CD4-positive, alpha-beta memory T cell (primary cell): ENCODE results near the gene ANXA8L1. TPM values are rescaled to one million over a fixed set of nuclear protein-coding genes. Genes with fewer than 3 reads are reported as not detected.
"Not testable (repeated sequence)": the region's sequence is repeated elsewhere in the genome, so short reads cannot be mapped to it uniquely, and the experiment has no call there.

ENCODE experiments used
- CTCF ChIA-PET: fragments of 350-600 bp; sonication (Branson Sonifier 250); formaldehyde crosslinking; loops from one replicate; lab custom pipeline; 2021; ENCODE audit warnings: inconsistent platforms; ENCODE audit not compliant: partially characterized antibody; lab: Charles Lee
- POLR2A ChIA-PET: fragments of 350-600 bp; sonication (Branson Sonifier 250); formaldehyde crosslinking; loops from one replicate; lab custom pipeline; 2021; ENCODE audit not compliant: partially characterized antibody; lab: Charles Lee
- DNase-seq, 5 donors: peaks; one replicate each; pipeline versions ENCODE4 v3.0.0 to v3.0.0-alpha.2; 2020 to 2022; ENCODE audit warnings: mixed read lengths in 1 of 5
- H3K27ac ChIP-seq: one replicate; pipeline ENCODE4 v1.7.0; 2013; ENCODE audit warnings: low read depth, low read length
- H3K27me3 ChIP-seq: 2 replicates; pipeline ENCODE4 v1.7.0; 2013; ENCODE audit warnings: mild to moderate bottlenecking, low read length, moderate library complexity; ENCODE audit not compliant: insufficient read depth
- H3K36me3 ChIP-seq: 2 replicates; pipeline ENCODE4 v1.7.0; 2013; ENCODE audit warnings: mild to moderate bottlenecking, low read length, moderate library complexity; ENCODE audit not compliant: insufficient read depth
- H3K4me1 ChIP-seq: 2 replicates; pipeline ENCODE4 v1.7.0; 2013; ENCODE audit warnings: mild to moderate bottlenecking, low read length, moderate library complexity; ENCODE audit not compliant: insufficient read depth
- H3K4me3 ChIP-seq, 2 donors: one replicate each; pipeline ENCODE4 v1.7.0; 2013; ENCODE audit warnings: low read length in 2 of 2, mild to moderate bottlenecking in 1 of 2
- H3K9me3 ChIP-seq, 2 donors: one replicate each; pipeline ENCODE4 v1.7.0; 2013; ENCODE audit warnings: low read length in 2 of 2, control low read depth in 1 of 2; ENCODE audit not compliant: control insufficient read depth in 1 of 2
- H3K27ac Mint-ChIP-seq, 7 donors: one replicate each; pipeline ENCODE4 v1.8.0; 2020 to 2021; ENCODE audit warnings: mixed read lengths in 7 of 7, mild to moderate bottlenecking in 6 of 7, inconsistent platforms in 3 of 7, moderate library complexity in 3 of 7
- H3K27me3 Mint-ChIP-seq, 2 donors: one replicate each; pipeline ENCODE4 v1.8.0; 2020 to 2021; ENCODE audit warnings: mixed read lengths in 2 of 2
- H3K36me3 Mint-ChIP-seq, 2 donors: one replicate each; pipeline ENCODE4 v1.8.0; 2020 to 2021; ENCODE audit warnings: mixed read lengths in 2 of 2, inconsistent platforms in 1 of 2, mild to moderate bottlenecking in 1 of 2
- H3K4me1 Mint-ChIP-seq, 4 donors: one replicate each; pipeline ENCODE4 v1.8.0; 2020 to 2021; ENCODE audit warnings: mixed read lengths in 4 of 4, mild to moderate bottlenecking in 1 of 4
- H3K4me3 Mint-ChIP-seq, 8 donors: one replicate each; pipeline ENCODE4 v1.8.0; 2020 to 2021; ENCODE audit warnings: mixed read lengths in 8 of 8, mild to moderate bottlenecking in 7 of 8, moderate library complexity in 6 of 8, inconsistent platforms in 3 of 8
- H3K9me3 Mint-ChIP-seq, 8 donors: one replicate each; pipeline ENCODE4 v1.8.0; 2020 to 2021; ENCODE audit warnings: mixed read lengths in 8 of 8, mild to moderate bottlenecking in 5 of 8, inconsistent platforms in 3 of 8, moderate library complexity in 1 of 8
- intact Hi-C: fragments of 100-400 bp; cut with micrococcal nuclease; formaldehyde crosslinking; loops from one replicate; pipeline ENCODE4 v1.15.1; 2023
- polyA plus RNA-seq, 2 donors: library from polyadenylated mRNA; unstranded; fragments of 300-500 nt; fragmentation: Illumina TruSeq; gene quantifications; one replicate each; pipeline ENCODE4 v1.2.3, GENCODE V29; 2021
- total RNA-seq, 2 experiments: library from RNA; stranded (reverse); gene quantifications; one replicate each; pipeline ENCODE4 v1.2.3, GENCODE V29; 2021

Gene ANXA8L1
- total and polyA plus RNA-seq, 4 experiments from 2014 or later = not detected

DNA sequence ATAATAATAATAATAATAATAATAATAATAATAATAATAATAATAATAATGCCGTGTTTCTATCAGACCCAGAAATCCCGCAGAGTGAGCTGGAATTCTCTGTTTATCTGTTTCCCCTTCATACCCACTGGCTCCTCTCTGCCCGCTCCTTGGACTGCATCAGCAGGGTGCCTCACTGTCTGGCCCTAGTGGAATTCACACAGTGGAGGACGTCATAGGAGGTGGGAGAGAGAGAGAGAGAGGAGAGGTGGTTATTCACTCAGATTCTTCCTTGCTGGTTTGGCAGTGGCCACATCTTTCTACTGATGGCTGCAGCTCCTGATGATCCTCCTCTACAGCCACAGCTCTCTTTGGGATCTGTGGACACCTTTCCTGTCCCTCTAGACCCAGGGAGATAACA lies 10.1 kb upstream of the ANXA8L1 start:
- H3K27me3 ChIP-seq, H3K36me3 ChIP-seq, H3K36me3 Mint-ChIP-seq, H3K4me3 ChIP-seq, POLR2A ChIA-PET, H3K9me3 ChIP-seq, H3K27me3 Mint-ChIP-seq, H3K4me1 Mint-ChIP-seq, H3K9me3 Mint-ChIP-seq, H3K27ac Mint-ChIP-seq, H3K4me3 Mint-ChIP-seq, DNase-seq, H3K4me1 ChIP-seq, CTCF ChIA-PET, H3K27ac ChIP-seq, intact Hi-C loops: not testable (repeated sequence)

GRCh38 chr10:46367209-46367608 lies 8.4 kb upstream of the ANXA8L1 start:
- H3K27ac Mint-ChIP-seq, H3K4me1 Mint-ChIP-seq: not testable (repeated sequence)

DNA sequence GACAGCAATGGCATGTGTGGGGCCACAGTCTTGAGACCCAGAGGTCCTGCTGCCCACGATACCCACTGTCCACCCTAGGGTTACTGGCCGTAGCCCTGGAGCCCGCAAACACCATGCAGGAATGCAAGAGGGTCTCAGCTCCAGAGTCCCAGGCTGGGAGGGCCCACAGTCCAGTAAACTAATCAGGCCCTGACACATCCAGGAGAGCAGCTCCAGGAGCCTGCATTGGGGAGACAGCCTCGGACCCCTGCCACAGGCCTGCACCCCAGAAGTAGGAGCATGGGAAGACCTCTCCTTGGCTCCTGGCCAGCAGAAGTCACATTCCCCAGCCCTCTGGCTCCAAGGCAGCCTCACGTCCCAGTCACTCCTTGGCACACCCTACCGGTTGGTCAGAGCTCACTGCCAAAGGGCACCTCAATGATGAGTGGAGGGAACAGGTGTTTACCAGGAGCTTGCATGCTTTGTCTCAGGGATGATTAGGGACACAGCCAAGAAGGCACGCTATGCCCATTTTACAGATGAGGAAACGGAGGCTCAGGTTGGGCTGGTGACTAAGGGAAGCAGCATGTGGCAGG lies 7.8 kb upstream of the ANXA8L1 start:
- H3K4me3 Mint-ChIP-seq, intact Hi-C loops, H3K27me3 ChIP-seq, POLR2A ChIA-PET, H3K36me3 ChIP-seq, DNase-seq, H3K9me3 Mint-ChIP-seq, H3K27ac ChIP-seq, H3K4me1 ChIP-seq, H3K27me3 Mint-ChIP-seq, H3K9me3 ChIP-seq, H3K4me3 ChIP-seq, H3K27ac Mint-ChIP-seq, H3K4me1 Mint-ChIP-seq, H3K36me3 Mint-ChIP-seq: not testable (repeated sequence)
- CTCF ChIA-PET = interaction anchor here (0.7 kb wide), 1 partner anchor 73 kb away, joined by 3 read pairs; no protein-coding TSS in a partner anchor

More at GRCh38 chr10:46367209-46367608, 8.4 kb upstream of the ANXA8L1 start:
- H3K4me3 Mint-ChIP-seq, H3K36me3 ChIP-seq, H3K36me3 Mint-ChIP-seq, intact Hi-C loops, H3K27ac ChIP-seq, H3K9me3 ChIP-seq, CTCF ChIA-PET, H3K4me3 ChIP-seq, DNase-seq, H3K4me1 ChIP-seq, POLR2A ChIA-PET, H3K27me3 ChIP-seq, H3K27me3 Mint-ChIP-seq, H3K9me3 Mint-ChIP-seq: not testable (repeated sequence)

DNA sequence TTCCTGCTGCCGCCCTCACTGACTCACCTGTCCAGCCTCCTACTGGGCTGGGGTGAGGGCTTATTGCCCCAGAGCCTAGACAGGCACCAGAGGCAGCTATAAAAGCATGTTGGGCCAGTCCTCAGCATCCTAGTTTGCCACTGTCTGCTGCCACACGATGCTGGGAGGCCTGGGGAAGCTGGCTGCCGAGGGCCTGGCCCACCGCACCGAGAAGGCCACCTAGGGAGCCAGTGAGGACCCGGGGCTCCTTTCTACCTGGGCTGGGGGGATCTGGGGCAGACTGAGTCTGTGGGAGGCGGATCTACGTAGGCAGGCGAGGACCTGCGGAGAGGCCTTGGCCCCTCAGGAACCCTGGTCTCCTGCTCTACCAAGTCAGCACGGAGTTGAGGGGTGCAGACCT lies 6.6 kb upstream of the ANXA8L1 start:
- H3K27me3 Mint-ChIP-seq, H3K4me3 ChIP-seq, H3K36me3 Mint-ChIP-seq, H3K4me1 ChIP-seq, H3K36me3 ChIP-seq, intact Hi-C loops, CTCF ChIA-PET, POLR2A ChIA-PET, H3K4me1 Mint-ChIP-seq, H3K27me3 ChIP-seq, H3K27ac Mint-ChIP-seq, H3K9me3 Mint-ChIP-seq, DNase-seq, H3K27ac ChIP-seq, H3K4me3 Mint-ChIP-seq, H3K9me3 ChIP-seq: not testable (repeated sequence)

DNA sequence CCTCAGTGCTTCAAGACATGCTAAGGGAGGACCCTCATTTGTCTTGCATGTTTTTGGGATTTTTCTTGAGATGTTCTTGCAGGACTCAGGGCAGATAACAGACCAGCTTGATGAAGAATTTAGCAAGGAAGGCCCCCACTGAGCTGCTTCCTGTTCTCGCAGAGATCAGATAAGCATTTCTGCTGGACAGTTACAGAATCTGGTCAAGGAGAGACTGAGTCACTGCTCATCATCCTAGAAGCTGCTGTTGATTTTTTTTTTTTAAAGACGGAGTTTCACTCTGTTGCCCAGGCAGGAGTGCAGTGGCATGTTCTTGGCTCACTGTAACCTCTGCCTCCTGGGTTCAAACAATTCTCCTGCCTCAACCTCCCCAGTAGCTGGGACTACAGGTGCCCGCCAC lies 1.2 kb upstream of the ANXA8L1 start:
- POLR2A ChIA-PET, H3K27me3 ChIP-seq, intact Hi-C loops, H3K9me3 Mint-ChIP-seq, H3K9me3 ChIP-seq, H3K27ac Mint-ChIP-seq, CTCF ChIA-PET, H3K27ac ChIP-seq, H3K4me3 Mint-ChIP-seq, H3K36me3 Mint-ChIP-seq, H3K4me1 Mint-ChIP-seq, H3K4me3 ChIP-seq, H3K36me3 ChIP-seq, H3K27me3 Mint-ChIP-seq, DNase-seq, H3K4me1 ChIP-seq: not testable (repeated sequence)

- H3K27me3 ChIP-seq, intact Hi-C loops, POLR2A ChIA-PET, H3K4me3 ChIP-seq, DNase-seq, H3K4me1 ChIP-seq, H3K4me3 Mint-ChIP-seq, H3K9me3 Mint-ChIP-seq, H3K36me3 ChIP-seq, H3K4me1 Mint-ChIP-seq, H3K27me3 Mint-ChIP-seq, H3K36me3 Mint-ChIP-seq, H3K27ac Mint-ChIP-seq, H3K27ac ChIP-seq, CTCF ChIA-PET, H3K9me3 ChIP-seq: not testable (repeated sequence)
Observed at GRCh38 chr10:46377022-46377421, 1.4 kb downstream of the ANXA8L1 start.

DNA sequence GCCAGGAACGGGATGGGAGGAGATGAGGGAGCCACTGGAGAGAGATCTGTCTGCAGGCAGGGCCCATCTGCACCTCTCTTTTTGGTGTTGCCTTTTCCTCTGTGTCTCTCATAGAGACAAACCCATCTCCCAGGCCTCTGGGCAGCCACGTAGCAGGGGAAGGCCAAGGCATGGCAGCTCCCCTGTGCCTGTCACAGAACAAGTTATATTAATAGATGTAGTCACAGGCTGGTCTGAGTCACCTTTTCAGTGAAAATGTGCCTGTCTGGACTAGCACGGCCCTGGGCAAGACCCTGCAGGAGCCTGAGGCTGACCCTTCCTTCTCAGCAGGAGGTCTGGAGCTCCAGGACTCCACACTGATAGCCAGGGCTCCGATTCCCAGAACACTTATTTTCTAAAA lies 2.1 kb downstream of the ANXA8L1 start:
- POLR2A ChIA-PET, intact Hi-C loops, H3K27me3 ChIP-seq: not testable (repeated sequence)

DNA sequence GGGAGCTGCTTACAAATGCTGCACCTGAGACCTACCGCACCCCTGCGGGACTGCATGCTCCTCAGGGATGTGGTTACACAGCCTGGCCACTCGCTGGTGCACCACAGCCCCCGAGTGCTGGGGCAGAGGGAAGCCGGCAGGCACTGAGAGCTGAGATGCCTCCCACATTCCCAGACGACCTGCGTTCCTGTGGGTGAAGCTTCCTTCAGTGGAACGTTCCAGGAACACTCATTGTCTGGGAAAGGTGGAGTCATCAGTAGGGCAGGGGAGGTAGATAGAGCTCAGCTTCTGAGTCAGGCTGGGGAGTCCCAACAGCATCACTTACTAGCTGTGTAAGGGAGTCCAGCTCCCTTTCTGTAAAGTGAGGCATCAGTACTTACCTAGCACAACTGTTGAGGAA lies 2.5 kb downstream of the ANXA8L1 start:
- CTCF ChIA-PET, POLR2A ChIA-PET: not testable (repeated sequence)

More for the DNA sequence above, 2.1 kb downstream of the ANXA8L1 start:
- H3K36me3 ChIP-seq, DNase-seq, H3K27ac ChIP-seq, H3K9me3 ChIP-seq, H3K27me3 Mint-ChIP-seq, H3K4me3 Mint-ChIP-seq, H3K36me3 Mint-ChIP-seq, H3K4me1 Mint-ChIP-seq, CTCF ChIA-PET, H3K9me3 Mint-ChIP-seq, H3K27ac Mint-ChIP-seq, H3K4me1 ChIP-seq, H3K4me3 ChIP-seq: not testable (repeated sequence)

More for the DNA sequence above, 2.5 kb downstream of the ANXA8L1 start:
- H3K4me1 ChIP-seq, H3K36me3 Mint-ChIP-seq, H3K36me3 ChIP-seq, H3K9me3 ChIP-seq, H3K27me3 Mint-ChIP-seq, intact Hi-C loops, H3K4me3 Mint-ChIP-seq, H3K27me3 ChIP-seq, H3K9me3 Mint-ChIP-seq, DNase-seq, H3K4me3 ChIP-seq, H3K27ac Mint-ChIP-seq, H3K27ac ChIP-seq, H3K4me1 Mint-ChIP-seq: not testable (repeated sequence)
